Measurements from ENCODE around the gene RNU1-1.

RNU1-1 gene

GRCh38 chr1:16464917-16465625, 49.0 kb downstream of the RNU1-1 start:
- DNase-seq (ENCODE audit: extremely low read depth, low read depth): no peak

More at GRCh38 chr1:16464917-16465625, 49.0 kb downstream of the RNU1-1 start:
- TF ChIP-seq CTCF (IDR thresholded peaks at IDR 0.05; ENCODE audit: low read depth, low read length): no peak
